IMR-90 (cell line): ENCODE measurements around the gene NAV2. TPM values are rescaled to one million over a fixed set of nuclear protein-coding genes. Genes with fewer than 3 reads are reported as not detected.

ENCODE experiments used
- ATAC-seq: fragments of 200-7000 bp; cut with Tn5 transposase; 2 replicates; pipeline ENCODE4 v1.9.1; 2020; ENCODE audit warnings: low read depth, mild to moderate bottlenecking, moderate library complexity
- BruUV-seq: library from RNA; stranded (reverse); fragments of 400-500 nt; replicated peaks from 2 replicates; lab custom pipeline; 2021; lab: Mats Ljungman, UMichigan
- CTCF ChIA-PET: fragments of 300-600 bp; formaldehyde crosslinking; extraction: SDS; loops from one replicate; lab custom pipeline; 2021; ENCODE audit warnings: antibody characterized with exemption; lab: Yijun Ruan, JAX
- POLR2A ChIA-PET: fragments of 300-600 bp; sonication (Branson Sonifier 250); formaldehyde crosslinking; loops from one replicate; lab custom pipeline; 2022; ENCODE audit warnings: antibody characterized with exemption; ENCODE audit not compliant: unreplicated experiment; lab: Charles Lee
- DNase-seq: peaks from one replicate; pipeline ENCODE4 v3.0.0; 2013
- H2AFZ ChIP-seq: replicated peaks from 2 replicates; pipeline ENCODE3; 2013; ENCODE audit warnings: low read length, mild to moderate bottlenecking; ENCODE audit not compliant: poor library complexity
- H2AK5ac ChIP-seq: 2 replicates; pipeline ENCODE4 v1.6.1; 2013; ENCODE audit warnings: low read depth, low read length, inconsistent platforms
- H2AK9ac ChIP-seq: replicated peaks from 2 replicates; pipeline ENCODE3; 2013; ENCODE audit warnings: mild to moderate bottlenecking, low read depth, low read length, moderate library complexity; ENCODE audit not compliant: poor library complexity
- H2BK120ac ChIP-seq: 2 replicates; pipeline ENCODE4 v1.6.1; 2013; ENCODE audit warnings: low read depth, low read length, inconsistent platforms
- H2BK15ac ChIP-seq: 3 replicates; pipeline ENCODE4 v1.6.1; 2013; ENCODE audit warnings: low read depth, low read length, inconsistent platforms
- H2BK20ac ChIP-seq: 2 replicates; pipeline ENCODE4 v1.6.1; 2013; ENCODE audit warnings: low read depth, mild to moderate bottlenecking, inconsistent platforms, low read length, moderate library complexity
- H2BK5ac ChIP-seq: 2 replicates; pipeline ENCODE4 v1.6.1; 2013; ENCODE audit warnings: mild to moderate bottlenecking, low read depth, low read length, inconsistent platforms; ENCODE audit not compliant: poor library complexity, severe bottlenecking
- H3K14ac ChIP-seq: replicated peaks from 2 replicates; pipeline ENCODE4 v1.6.1; 2013; ENCODE audit warnings: low read depth, low read length, inconsistent platforms
- H3K18ac ChIP-seq: 2 replicates; pipeline ENCODE4 v1.6.1; 2013; ENCODE audit warnings: low read depth, low read length, control low read depth
- H3K23ac ChIP-seq: 2 replicates; pipeline ENCODE4 v1.6.1; 2013; ENCODE audit warnings: low read depth, low read length, inconsistent platforms
- H3K27ac ChIP-seq: 2 replicates; pipeline ENCODE4 v1.5.1; 2013; ENCODE audit warnings: mild to moderate bottlenecking, control low read depth, low read length; ENCODE audit not compliant: insufficient read depth
- H3K27me3 ChIP-seq: 2 replicates; pipeline ENCODE4 v1.6.1; 2013; ENCODE audit warnings: low read length; ENCODE audit not compliant: control insufficient read depth, insufficient read depth
- H3K36me3 ChIP-seq: 2 replicates; pipeline ENCODE4 v1.6.1; 2013; ENCODE audit warnings: low read length, mixed read lengths; ENCODE audit not compliant: control insufficient read depth, insufficient read depth
- H3K4ac ChIP-seq: 2 replicates; pipeline ENCODE4 v1.6.1; 2013; ENCODE audit warnings: low read depth, low read length, inconsistent platforms
- H3K4me1 ChIP-seq: 2 replicates; pipeline ENCODE4 v1.6.1; 2013; ENCODE audit warnings: low read length, mixed read lengths; ENCODE audit not compliant: control insufficient read depth, insufficient read depth
- H3K4me2 ChIP-seq: 2 replicates; pipeline ENCODE4 v1.6.1; 2013; ENCODE audit warnings: low read depth, mild to moderate bottlenecking, control low read depth, low read length, moderate library complexity
- H3K4me3 ChIP-seq: 2 replicates; pipeline ENCODE4 v1.5.1; 2013; ENCODE audit warnings: low read depth, mild to moderate bottlenecking, control low read depth, low read length, moderate library complexity; ENCODE audit not compliant: insufficient read depth
- H3K56ac ChIP-seq: 2 replicates; pipeline ENCODE4 v1.6.1; 2013; ENCODE audit warnings: low read length, inconsistent platforms; ENCODE audit not compliant: insufficient read depth; ENCODE audit errors: extremely low read depth
- H3K79me1 ChIP-seq, 2 experiments: 2 replicates each; pipeline ENCODE4 v1.6.1; 2013; ENCODE audit warnings: low read length in 2 of 2, inconsistent platforms in 1 of 2, low read depth in 1 of 2
- H3K9ac ChIP-seq: 2 replicates; pipeline ENCODE4 v1.6.1; 2013; ENCODE audit warnings: low read depth, low read length, control low read depth
- H3K9me1 ChIP-seq: 2 replicates; pipeline ENCODE4 v1.6.1; 2013; ENCODE audit warnings: low read length, inconsistent platforms; ENCODE audit not compliant: insufficient read depth
- H3K9me3 ChIP-seq: 2 replicates; pipeline ENCODE4 v1.6.1; 2013; ENCODE audit warnings: low read length; ENCODE audit not compliant: control insufficient read depth, insufficient read depth
- H4K20me1 ChIP-seq: 2 replicates; pipeline ENCODE4 v1.6.1; 2013; ENCODE audit warnings: low read length, inconsistent platforms; ENCODE audit not compliant: insufficient read depth
- H4K5ac ChIP-seq: 2 replicates; pipeline ENCODE4 v1.6.1; 2013; ENCODE audit warnings: mild to moderate bottlenecking, low read depth, low read length, control low read depth
- H4K8ac ChIP-seq, 2 experiments: 2 replicates each; pipeline ENCODE4 v1.6.1; 2013; ENCODE audit warnings: low read depth in 2 of 2, low read length in 2 of 2, control low read depth in 1 of 2, inconsistent platforms in 1 of 2
- H4K91ac ChIP-seq: 2 replicates; pipeline ENCODE4 v1.6.1; 2013; ENCODE audit warnings: low read depth, low read length, inconsistent platforms; ENCODE audit not compliant: insufficient read depth
- BHLHE40 ChIP-seq: fragments of 150-350 bp; IDR thresholded peaks from 2 replicates; pipeline ENCODE4 v1.6.1; 2016; ENCODE audit warnings: mild to moderate bottlenecking, low read depth, low read length
- CHD1 ChIP-seq: IDR thresholded peaks from 2 replicates; pipeline ENCODE4 v1.6.1; 2012; ENCODE audit warnings: low read depth, low read length, improper control_type of control experiment
- MAFK ChIP-seq: IDR thresholded peaks from 2 replicates; pipeline ENCODE4 v1.6.1; 2012; ENCODE audit warnings: low read depth, low read length, improper control_type of control experiment
- MXI1 ChIP-seq: IDR thresholded peaks from 2 replicates; pipeline ENCODE4 v1.6.1; 2012; ENCODE audit warnings: low read depth, mild to moderate bottlenecking, low read length, moderate library complexity, borderline replicate concordance
- NFE2L2 ChIP-seq: fragments of 150-350 bp; IDR thresholded peaks from 2 replicates; pipeline ENCODE4 v1.6.1; 2016; ENCODE audit warnings: low read depth, mild to moderate bottlenecking, low read length
- POLR2A ChIP-seq: IDR thresholded peaks from 2 replicates; pipeline ENCODE4 v1.6.1; 2012; ENCODE audit warnings: mild to moderate bottlenecking, low read depth, low read length
- RAD21 ChIP-seq: IDR thresholded peaks from 2 replicates; pipeline ENCODE4 v1.6.1; 2012; ENCODE audit warnings: low read length, improper control_type of control experiment
- RCOR1 ChIP-seq: IDR thresholded peaks from 2 replicates; pipeline ENCODE4 v1.6.1; 2012; ENCODE audit warnings: mild to moderate bottlenecking, low read length, improper control_type of control experiment; ENCODE audit not compliant: insufficient replicate concordance
- RFX5 ChIP-seq: IDR thresholded peaks from 2 replicates; pipeline ENCODE4 v1.8.0; 2012; ENCODE audit warnings: low read depth, mild to moderate bottlenecking, low read length, moderate library complexity
- SMC3 ChIP-seq: fragments of 150-350 bp; IDR thresholded peaks from 2 replicates; pipeline ENCODE4 v1.6.1; 2016; ENCODE audit warnings: low read depth, mild to moderate bottlenecking, antibody characterized with exemption, low read length, moderate library complexity
- whole genome bisulfite sequencing, 2 experiments: methylation state at CpG; one replicate each; pipeline versions ENCODE4 v1.1.5 to v1.1.7; 2013; ENCODE audit warnings: missing lambda C conversion rate in 2 of 2; ENCODE audit not compliant: insufficient read length in 1 of 2; ENCODE audit errors: extremely low coverage in 2 of 2; 5-methylcytosine and 5-hydroxymethylcytosine counted together
- dilution Hi-C: fragments of 300-500 bp; cut with HindIII; formaldehyde crosslinking; loops from one replicate; pipeline ENCODE4 v1.14.3; 2018; ENCODE audit warnings: low sequenced_read_pairs; ENCODE audit not compliant: unreplicated experiment
- in situ Hi-C: fragments of 300-500 bp; cut with MboI; formaldehyde crosslinking; loops from 3 replicates; pipeline ENCODE4 v1.14.3; 2019; ENCODE audit warnings: low sequenced_read_pairs, inconsistent platforms, mixed read lengths
- intact Hi-C: fragments of 100-400 bp; cut with micrococcal nuclease; formaldehyde crosslinking; loops from 2 replicates; pipeline ENCODE4 v1.10.0; 2022
- polyA plus RNA-seq, 3 experiments: library from polyadenylated mRNA; depleted of rRNA; stranded (reverse); fragments of >200 nt; gene quantifications; 2 replicates each; pipeline ENCODE4 v1.2.3, GENCODE V29; 2012; ENCODE audit warnings: low replicate concordance in 1 of 3
- total RNA-seq: library from RNA; depleted of rRNA; stranded (reverse); fragments of >200 nt; gene quantifications from 2 replicates; pipeline ENCODE4 v1.2.3, GENCODE V29; 2012
- TF ChIP-seq, protein P1 (sequence below): conservative IDR thresholded peaks from 2 replicates; pipeline ENCODE4 v1.5.1; 2012; ENCODE audit warnings: mild to moderate bottlenecking, low read depth, low read length, improper control_type of control experiment
- TF ChIP-seq, protein P2 (sequence below): fragments of 150-350 bp; IDR thresholded peaks from 2 replicates; pipeline ENCODE4 v1.6.1; 2017; ENCODE audit warnings: mild to moderate bottlenecking, antibody characterized with exemption, low read length, low read depth

Gene NAV2
- total and polyA plus RNA-seq, 2 of the 4 experiments (the other 2 are of a cell fraction): 4.5 to 12.6 TPM

DNA sequence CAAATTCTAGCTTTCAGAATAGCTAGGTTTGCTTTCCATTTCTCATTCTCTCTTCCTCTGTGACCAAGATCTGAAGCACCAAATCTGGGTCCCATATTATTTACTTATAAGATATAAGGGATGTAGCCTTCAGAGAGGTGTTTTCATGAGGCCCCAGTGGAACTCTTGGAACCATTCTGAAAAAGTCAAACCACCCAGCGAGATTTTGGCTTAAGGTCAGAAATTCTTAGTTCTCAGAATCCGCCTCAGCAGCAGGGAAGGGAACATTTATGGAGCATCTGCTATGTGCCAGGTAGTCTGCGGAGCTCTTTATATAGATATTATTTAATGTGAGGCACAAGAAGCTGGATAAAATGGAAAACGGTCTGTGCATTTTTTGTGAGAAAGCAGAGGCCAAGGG is 6.3 kb downstream of the NAV2 start:
- no peak overlapping the region for H3K27ac ChIP-seq
- no peak overlapping the region for H4K5ac ChIP-seq
- dilution Hi-C loops: no loop called here
- H4K20me1 ChIP-seq: peaks cover 10% of the 10 kb centered on the region
- no peak overlapping the region for H3K4ac ChIP-seq
- H3K18ac ChIP-seq: no peak overlapping the region
- H3K36me3 ChIP-seq: no peaks in the 10 kb centered on the region
- WGBS, 2 experiments: 76% methylated on average over 2 of the region's 4 CpGs; no CpG with 5 or more reads in 1 of the 2 experiments
- H3K4me2 ChIP-seq: no peak overlapping the region
- ATAC-seq: no peak
- no peak overlapping the region for H3K9ac ChIP-seq
- no peak overlapping the region for H3K56ac ChIP-seq
- peaks cover 32% of the 10 kb centered on the region for H3K4me1 ChIP-seq
- no peak overlapping the region for H3K14ac ChIP-seq
- H4K8ac ChIP-seq: no peak overlapping the region
- H2BK15ac ChIP-seq: no peak overlapping the region
- no peak overlapping the region for H2BK5ac ChIP-seq
- ChIA-PET CTCF (interaction anchor here (0.6 to 1.0 kb wide), 2 partner anchors 23 to 24 kb away, joined by 3 to 5 read pairs; no protein-coding TSS in a partner anchor), POLR2A (no interaction called here)
- H4K91ac ChIP-seq: no peak overlapping the region
- no peak overlapping the region for H2AK9ac ChIP-seq
- TF ChIP-seq MAFK (no peak), RAD21 (no peak), SMC3 (no peak), POLR2A (no peak), BHLHE40 (no peak), RFX5 (no peak), MXI1 (no peak), CHD1 (no peak), NFE2L2 (no peak), RCOR1 (no peak)
- TF ChIP-seq, protein P1, sequence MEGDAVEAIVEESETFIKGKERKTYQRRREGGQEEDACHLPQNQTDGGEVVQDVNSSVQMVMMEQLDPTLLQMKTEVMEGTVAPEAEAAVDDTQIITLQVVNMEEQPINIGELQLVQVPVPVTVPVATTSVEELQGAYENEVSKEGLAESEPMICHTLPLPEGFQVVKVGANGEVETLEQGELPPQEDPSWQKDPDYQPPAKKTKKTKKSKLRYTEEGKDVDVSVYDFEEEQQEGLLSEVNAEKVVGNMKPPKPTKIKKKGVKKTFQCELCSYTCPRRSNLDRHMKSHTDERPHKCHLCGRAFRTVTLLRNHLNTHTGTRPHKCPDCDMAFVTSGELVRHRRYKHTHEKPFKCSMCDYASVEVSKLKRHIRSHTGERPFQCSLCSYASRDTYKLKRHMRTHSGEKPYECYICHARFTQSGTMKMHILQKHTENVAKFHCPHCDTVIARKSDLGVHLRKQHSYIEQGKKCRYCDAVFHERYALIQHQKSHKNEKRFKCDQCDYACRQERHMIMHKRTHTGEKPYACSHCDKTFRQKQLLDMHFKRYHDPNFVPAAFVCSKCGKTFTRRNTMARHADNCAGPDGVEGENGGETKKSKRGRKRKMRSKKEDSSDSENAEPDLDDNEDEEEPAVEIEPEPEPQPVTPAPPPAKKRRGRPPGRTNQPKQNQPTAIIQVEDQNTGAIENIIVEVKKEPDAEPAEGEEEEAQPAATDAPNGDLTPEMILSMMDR: no peak
- TF ChIP-seq, protein P2, sequence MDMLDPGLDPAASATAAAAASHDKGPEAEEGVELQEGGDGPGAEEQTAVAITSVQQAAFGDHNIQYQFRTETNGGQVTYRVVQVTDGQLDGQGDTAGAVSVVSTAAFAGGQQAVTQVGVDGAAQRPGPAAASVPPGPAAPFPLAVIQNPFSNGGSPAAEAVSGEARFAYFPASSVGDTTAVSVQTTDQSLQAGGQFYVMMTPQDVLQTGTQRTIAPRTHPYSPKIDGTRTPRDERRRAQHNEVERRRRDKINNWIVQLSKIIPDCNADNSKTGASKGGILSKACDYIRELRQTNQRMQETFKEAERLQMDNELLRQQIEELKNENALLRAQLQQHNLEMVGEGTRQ: no peak
- H2AK5ac ChIP-seq: no peak overlapping the region
- H2AFZ ChIP-seq: no peak overlapping the region
- intact Hi-C loops: no loop called here
- no peak overlapping the region for H2BK120ac ChIP-seq
- no TSS peak for BruUV-seq
- H3K9me3 ChIP-seq: no peaks in the 10 kb centered on the region
- H3K27me3 ChIP-seq: no peaks in the 10 kb centered on the region
- in situ Hi-C loops: no loop called here
- no peak overlapping the region for H2BK20ac ChIP-seq
- no peak overlapping the region for H3K23ac ChIP-seq
- peaks cover 51 to 84% of the 10 kb centered on the region in 2 experiments for H3K79me1 ChIP-seq
- no peak for DNase-seq
- no peak overlapping the region for H3K4me3 ChIP-seq
- H3K9me1 ChIP-seq: peaks cover 20% of the 10 kb centered on the region
